Activated CD4-positive, alpha-beta T cell treated with anti-CD3 and anti-CD28 coated beads for 24 hours (primary cell): ENCODE data around the gene CD300E.
A peak's percentile ranks its signal among the peaks of the same experiment; 100 is the strongest.
"Not testable (repeated sequence)": the region's sequence is repeated elsewhere in the genome, so short reads cannot be mapped to it uniquely, and the experiment has no call there.

Source experiments
- DNase-seq, 2 donors: peaks; one replicate each; pipeline ENCODE4 v3.0.0-alpha.2; 2020; ENCODE audit warnings: low read depth in 2 of 2

Gene CD300E

DNA sequence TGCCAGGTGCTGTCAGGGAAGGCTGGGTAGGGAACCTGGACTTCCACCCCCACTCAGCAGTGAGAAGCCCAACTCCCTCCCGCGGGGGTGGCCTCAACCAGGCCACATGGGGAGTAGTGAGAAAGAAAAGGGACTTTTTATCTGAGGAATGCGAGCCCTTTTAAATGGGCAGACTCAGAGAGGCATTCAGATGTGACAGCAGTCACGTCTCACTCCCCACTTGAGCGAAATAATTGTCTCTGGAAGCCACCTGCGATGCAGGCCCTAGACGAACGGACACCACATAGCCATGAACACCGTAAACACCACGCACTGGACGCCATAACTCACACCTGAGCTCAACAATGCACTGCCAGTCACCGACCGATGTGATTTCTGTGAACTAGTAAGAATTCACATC lies 11.9 kb upstream of the CD300E start:
- DNase-seq, result no peak

- no peak for DNase-seq
These were observed 9.8 kb upstream of the CD300E start for GRCh38 chr17:74633326-74633725.

- DNase-seq, result no peak
These were observed 9.1 kb upstream of the CD300E start for GRCh38 chr17:74632617-74633016.

- no peak for DNase-seq
These were observed 8.2 kb upstream of the CD300E start for GRCh38 chr17:74631468-74632450.

- DNase-seq, result not testable (repeated sequence)
These were observed 6.7 kb upstream of the CD300E start for GRCh38 chr17:74630251-74630650.

- no peak for DNase-seq
These were observed 2.1 kb upstream of the CD300E start for GRCh38 chr17:74625661-74626060.

- no peak for DNase-seq
These were observed 593 bp upstream of the CD300E start for GRCh38 chr17:74624131-74624530.

- no peak for DNase-seq
These were observed 4.4 kb downstream of the CD300E start for GRCh38 chr17:74619077-74619673.

DNA sequence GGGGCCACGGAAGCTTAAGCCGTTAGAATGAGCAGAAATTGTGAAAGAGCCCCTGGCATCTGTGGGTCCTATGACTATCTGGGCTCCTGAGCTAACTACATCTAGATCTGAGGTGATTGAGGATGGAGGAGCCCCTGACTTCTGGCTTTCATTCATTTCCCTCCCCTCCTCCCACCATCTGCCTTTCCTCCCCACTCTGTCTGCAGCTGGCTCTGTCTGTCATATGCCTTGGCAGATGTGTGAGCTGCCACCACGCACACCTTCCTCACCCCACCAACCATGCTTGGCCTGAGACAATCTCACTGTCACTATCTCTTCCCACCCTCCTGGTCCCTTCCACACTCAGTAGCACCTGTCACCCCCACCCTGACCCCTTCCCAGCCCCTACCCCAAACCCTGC lies 5.1 kb downstream of the CD300E start:
- DNase-seq, result no peak

DNA sequence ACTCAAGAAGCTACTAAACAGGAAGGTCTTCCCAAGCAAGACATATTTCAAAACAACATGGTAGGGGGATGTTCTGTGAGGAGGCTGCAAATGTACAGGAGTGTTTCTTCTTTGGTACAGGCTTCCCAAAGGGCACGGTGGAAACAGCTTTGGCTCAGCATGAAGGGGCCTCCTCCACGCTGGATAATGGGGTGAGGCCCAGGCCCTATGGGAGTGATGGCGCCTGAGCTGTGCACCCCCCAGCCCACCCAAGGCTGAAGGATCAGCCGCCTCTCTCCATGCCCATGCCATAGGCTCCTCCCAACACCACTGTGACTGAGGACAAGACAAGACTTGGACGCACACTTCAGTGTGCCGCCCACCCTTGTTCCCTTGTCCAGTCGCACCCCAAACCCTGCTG lies 6.8 kb downstream of the CD300E start:
- DNase-seq, result no peak

DNA sequence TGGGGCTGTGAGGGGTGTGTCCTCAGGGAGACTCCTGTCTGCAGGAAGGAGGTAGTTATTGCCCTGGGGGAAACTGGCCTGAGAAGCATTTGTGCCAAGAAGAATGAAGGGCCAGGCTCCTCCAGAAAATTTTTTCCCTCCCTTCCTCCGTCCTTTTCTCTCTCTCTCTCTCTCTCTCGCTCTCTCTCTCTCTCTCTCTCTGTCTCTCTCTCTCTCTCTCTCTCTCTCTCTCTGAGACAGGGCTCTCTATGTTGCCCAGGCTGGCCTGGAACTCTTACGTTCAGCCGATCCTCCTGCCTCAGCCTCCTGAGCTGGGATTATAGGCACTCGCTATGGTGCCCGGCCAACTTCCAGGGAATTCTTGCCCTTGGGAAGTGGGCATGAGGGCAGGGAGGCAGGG lies 11.5 kb downstream of the CD300E start:
- no peak for DNase-seq

GRCh38 chr17:74610108-74610507 lies 13.4 kb downstream of the CD300E start:
- DNase-seq, result no peak

- DNase-seq, result no peak
These were observed 15.0 kb downstream of the CD300E start for GRCh38 chr17:74608511-74608910.

DNA sequence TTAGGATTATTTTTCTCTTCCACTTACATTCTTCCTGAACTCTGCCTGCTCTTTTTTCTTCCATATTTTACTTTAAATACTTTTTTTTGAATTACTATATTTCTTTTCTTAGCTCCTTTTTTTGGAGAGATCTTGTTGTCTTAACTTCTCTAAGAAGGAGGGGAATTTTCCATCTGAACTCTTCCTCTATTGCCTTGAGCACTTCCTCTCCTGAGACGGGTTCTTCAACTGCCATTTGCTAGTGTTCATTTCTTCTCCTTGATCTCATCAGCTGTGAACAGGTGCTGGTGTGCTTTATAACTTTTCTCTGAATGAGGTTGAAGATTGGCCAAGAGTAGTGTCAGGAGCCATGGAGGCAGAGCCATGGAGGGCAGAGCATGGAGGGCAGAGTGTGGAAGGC lies 16.3 kb downstream of the CD300E start:
- DNase-seq, result no peak

DNA sequence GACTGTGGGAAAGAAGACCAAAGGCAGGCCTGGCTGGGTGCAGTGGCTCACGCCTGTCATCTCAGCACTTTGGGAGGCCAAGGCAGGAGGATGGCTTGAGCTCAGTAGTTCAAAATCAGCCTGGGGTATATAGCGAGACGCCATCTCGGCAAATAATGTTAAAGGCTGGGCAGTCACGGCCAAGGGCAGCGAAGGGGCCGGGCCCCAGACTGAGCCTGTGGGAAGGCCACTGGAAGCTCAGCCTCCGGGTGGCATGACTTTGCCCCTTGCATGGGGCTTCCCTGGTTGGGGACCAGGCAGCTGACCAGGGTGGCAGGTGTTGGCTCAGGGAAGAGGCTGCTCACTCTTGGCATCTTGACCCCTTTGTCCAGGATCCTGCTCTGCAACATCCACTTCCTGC lies 17.5 kb downstream of the CD300E start:
- DNase-seq, result no peak

GRCh38 chr17:74605361-74605760 lies 18.2 kb downstream of the CD300E start:
- no peak for DNase-seq

GRCh38 chr17:74604761-74605160 lies 18.8 kb downstream of the CD300E start:
- no peak for DNase-seq

GRCh38 chr17:74604200-74604599 lies 19.3 kb downstream of the CD300E start:
- DNase-seq, result no peak

DNA sequence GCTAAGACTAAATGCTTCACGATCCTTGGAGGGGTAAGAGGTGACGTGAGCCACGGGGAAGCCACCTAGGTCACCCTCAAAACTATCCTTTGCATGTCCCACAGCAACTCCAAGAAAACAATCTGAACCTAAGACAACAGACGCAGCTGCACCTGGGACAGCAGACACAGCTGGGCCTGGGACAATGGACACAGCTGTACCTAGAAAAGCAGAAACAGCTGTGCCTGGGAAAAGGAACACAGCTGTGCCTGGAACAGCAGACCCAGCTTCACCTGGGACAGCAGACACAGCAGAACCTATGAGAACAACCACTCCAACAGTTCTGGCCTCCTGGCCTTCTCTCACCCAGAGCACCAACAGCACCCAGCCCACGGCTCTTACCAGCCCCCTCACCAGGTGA lies 19.8 kb downstream of the CD300E start:
- DNase-seq, result no peak

DNA sequence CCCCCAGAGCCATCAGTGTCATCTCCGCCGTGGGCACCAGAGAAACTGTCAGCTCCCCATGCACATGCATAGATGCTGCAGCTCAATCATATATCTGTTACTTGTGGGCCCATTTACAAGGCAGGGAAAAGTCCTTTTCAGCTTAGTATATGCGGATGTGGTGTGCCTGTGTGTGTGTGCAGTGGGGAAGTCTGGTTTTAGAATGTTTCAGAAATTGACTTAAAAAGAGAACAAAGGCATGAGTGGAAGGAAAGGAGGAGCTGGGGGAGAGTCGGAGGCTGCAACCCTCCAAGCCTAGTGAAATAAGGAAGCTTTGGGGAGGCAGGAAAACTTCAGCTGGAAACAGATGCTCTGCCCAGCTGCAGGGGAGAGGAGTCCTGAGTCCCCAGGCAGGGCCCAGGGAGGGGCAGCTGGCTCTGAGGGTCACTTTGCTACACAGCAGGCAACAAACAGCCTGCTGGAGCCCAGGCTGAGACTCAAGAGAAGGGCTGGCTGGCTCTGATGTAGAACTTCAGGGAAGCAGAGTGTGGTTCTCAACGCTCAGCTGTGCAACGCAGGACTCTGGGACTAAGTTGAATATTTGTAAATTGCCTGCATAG lies 20.4 kb downstream of the CD300E start:
- DNase-seq, result no peak

DNA sequence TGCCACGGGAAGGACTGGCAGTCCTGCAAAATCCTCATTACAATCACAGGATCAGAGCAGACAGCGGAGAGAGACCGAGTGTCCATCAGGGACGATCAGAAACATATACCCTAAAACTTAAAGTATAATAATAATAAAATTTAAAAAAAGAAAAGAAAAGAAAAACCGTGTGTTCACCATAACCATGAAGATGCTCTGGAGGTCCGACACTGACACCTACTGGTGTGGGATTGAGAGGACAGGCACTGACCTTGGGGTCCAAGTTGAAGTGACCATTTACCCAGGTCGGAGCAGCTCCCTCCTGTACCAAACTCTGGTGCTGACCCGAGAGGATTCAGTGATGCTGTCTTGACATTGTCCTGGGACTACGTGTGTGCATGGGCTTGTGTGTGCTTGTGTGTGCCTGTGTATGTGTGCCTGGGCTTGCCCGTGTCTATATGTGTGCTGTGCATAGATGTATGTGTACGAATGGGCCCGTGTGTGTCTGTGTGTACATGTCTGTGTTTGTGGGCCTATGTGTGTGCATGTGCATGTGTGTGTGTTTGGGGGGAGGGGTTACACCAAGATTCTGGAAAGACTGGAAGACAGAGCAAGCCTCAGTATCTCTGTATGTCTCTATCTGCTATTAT lies 21.5 kb downstream of the CD300E start:
- peak in 1 of 2 donors; percentile 12 for DNase-seq

GRCh38 chr17:74599448-74599939 lies 24.0 kb downstream of the CD300E start:
- no peak for DNase-seq
